Loucy (cell line): Measurements from ENCODE around the gene ENTPD2.

Experiments
- H2AFZ ChIP-seq: fragments of 200-600 bp; sonication (generic); 2 replicates; pipeline ENCODE4 v1.6.0; 2016; ENCODE audit warnings: antibody characterized with exemption, mild to moderate bottlenecking, low read length, moderate library complexity
- H3F3A ChIP-seq: fragments of 200-600 bp; 2 replicates; pipeline ENCODE4 v1.6.0; 2016; ENCODE audit warnings: antibody characterized with exemption, low read depth, mild to moderate bottlenecking
- H3K27me3 ChIP-seq: fragments of 200-600 bp; sonication (generic); 2 replicates; pipeline ENCODE4 v1.6.1; 2014; ENCODE audit warnings: low read length, mild to moderate bottlenecking; ENCODE audit not compliant: insufficient read depth, poor library complexity, severe bottlenecking
- H3K36me3 ChIP-seq: fragments of 200-600 bp; sonication (generic); 2 replicates; pipeline ENCODE4 v1.6.1; 2016; ENCODE audit warnings: low read length; ENCODE audit not compliant: insufficient read depth
- H3K4me1 ChIP-seq: fragments of 200-600 bp; sonication (generic); 2 replicates; pipeline ENCODE4 v1.5.1; 2014; ENCODE audit warnings: low read length, mild to moderate bottlenecking; ENCODE audit not compliant: insufficient read depth, poor library complexity, severe bottlenecking
- H3K4me2 ChIP-seq: fragments of 200-600 bp; sonication (generic); 2 replicates; pipeline ENCODE4 v1.6.0; 2014; ENCODE audit warnings: antibody characterized with exemption, low read length, low read depth, mild to moderate bottlenecking; ENCODE audit not compliant: poor library complexity, severe bottlenecking
- H3K4me3 ChIP-seq: fragments of 200-600 bp; sonication (generic); 2 replicates; pipeline ENCODE4 v1.5.1; 2014; ENCODE audit warnings: low read length, mild to moderate bottlenecking, mixed read lengths; ENCODE audit not compliant: poor library complexity, severe bottlenecking
- H3K79me2 ChIP-seq: fragments of 200-600 bp; sonication (generic); 2 replicates; pipeline ENCODE4 v1.6.1; 2014; ENCODE audit warnings: low read length; ENCODE audit not compliant: insufficient read depth
- H3K9ac ChIP-seq: fragments of 200-600 bp; sonication (generic); 2 replicates; pipeline ENCODE4 v1.6.0; 2014; ENCODE audit warnings: mild to moderate bottlenecking, low read depth, low read length, moderate library complexity; ENCODE audit not compliant: poor library complexity, severe bottlenecking
- H3K9me2 ChIP-seq: fragments of 200-600 bp; sonication (generic); replicated peaks from 2 replicates; pipeline ENCODE4 v1.6.1; 2016; ENCODE audit warnings: low read depth, low read length, mixed read lengths
- H3K9me3 ChIP-seq: fragments of 200-600 bp; sonication (generic); 2 replicates; pipeline ENCODE4 v1.6.1; 2014; ENCODE audit warnings: mild to moderate bottlenecking, antibody characterized with exemption, low read length, low read depth; ENCODE audit not compliant: insufficient read depth
- H4K20me1 ChIP-seq: fragments of 200-600 bp; sonication (generic); 2 replicates; pipeline ENCODE4 v1.6.0; 2014; ENCODE audit warnings: antibody characterized with exemption, low read length, mild to moderate bottlenecking; ENCODE audit not compliant: insufficient read depth, poor library complexity, severe bottlenecking
- EZH2phosphoT487 ChIP-seq: fragments of 200-600 bp; IDR thresholded peaks from 2 replicates; pipeline ENCODE4 v1.6.1; 2018; ENCODE audit warnings: antibody characterized with exemption, mild to moderate bottlenecking, moderate library complexity, borderline replicate concordance
- TF ChIP-seq, protein P1 (sequence below): fragments of 200-600 bp; sonication (generic); conservative IDR thresholded peaks from 2 replicates; pipeline ENCODE4 v1.5.1; 2014; ENCODE audit warnings: mild to moderate bottlenecking, antibody characterized with exemption, low read length

The ENTPD2 gene

DNA sequence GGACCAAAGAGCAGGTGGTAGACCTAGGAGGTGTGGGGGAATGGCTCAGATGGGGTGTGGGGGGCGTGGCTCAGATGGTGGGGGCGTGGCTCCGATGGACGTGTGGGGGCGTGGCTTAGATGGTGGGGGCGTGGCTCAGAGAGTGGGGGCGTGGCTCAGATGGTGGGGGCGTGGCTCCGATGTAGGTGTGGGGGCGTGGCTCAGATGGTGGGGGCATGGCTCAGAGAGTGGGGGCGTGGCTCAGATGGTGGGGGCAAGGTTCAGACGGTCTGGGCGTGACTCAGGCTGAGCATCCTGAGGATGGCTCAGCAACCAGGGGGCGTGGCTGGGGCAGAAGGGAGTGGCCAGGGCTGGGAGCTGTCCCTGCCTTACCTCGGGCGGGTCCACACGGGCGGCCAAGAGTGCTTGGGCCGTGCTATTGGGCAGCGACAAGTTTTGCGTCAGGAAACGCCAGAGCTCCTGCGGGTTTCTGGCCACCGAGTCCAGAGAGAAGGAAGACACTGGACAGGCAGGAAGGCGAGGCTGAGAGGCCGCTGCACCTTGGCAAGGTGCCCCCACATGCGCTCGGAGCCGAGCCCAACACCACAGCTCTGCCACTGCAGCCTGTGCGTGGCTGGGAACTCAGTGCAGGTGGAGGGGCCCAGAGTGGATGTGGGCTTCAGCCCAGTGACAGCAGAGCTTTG is 31.7 kb downstream of the ENTPD2 start:
- H2AFZ ChIP-seq = no peak overlapping the region
- H4K20me1 ChIP-seq = peaks cover 7% of the 10 kb centered on the region

DNA sequence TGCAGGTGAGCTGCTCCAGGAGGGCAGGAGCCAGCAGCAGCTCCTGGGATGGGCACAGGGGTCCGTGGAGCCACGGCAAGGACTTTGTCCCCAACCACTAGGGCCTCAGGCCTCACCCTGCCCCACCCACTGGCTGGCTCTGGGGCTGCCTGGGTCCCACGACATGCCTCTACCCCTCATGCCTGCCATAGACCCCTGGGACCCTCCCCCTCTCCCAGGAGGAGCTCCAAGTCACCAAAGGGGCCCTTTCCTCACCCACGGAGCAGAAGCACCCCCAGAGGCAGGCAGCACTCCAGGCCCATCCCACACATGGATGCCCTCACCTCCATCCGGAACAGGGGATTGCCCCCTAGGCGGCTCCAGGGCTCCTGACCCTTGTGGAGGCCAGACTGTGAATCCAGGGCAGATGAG is 32.3 kb downstream of the ENTPD2 start:
- no peak for TF ChIP-seq EZH2phosphoT487
- TF ChIP-seq, protein P1, sequence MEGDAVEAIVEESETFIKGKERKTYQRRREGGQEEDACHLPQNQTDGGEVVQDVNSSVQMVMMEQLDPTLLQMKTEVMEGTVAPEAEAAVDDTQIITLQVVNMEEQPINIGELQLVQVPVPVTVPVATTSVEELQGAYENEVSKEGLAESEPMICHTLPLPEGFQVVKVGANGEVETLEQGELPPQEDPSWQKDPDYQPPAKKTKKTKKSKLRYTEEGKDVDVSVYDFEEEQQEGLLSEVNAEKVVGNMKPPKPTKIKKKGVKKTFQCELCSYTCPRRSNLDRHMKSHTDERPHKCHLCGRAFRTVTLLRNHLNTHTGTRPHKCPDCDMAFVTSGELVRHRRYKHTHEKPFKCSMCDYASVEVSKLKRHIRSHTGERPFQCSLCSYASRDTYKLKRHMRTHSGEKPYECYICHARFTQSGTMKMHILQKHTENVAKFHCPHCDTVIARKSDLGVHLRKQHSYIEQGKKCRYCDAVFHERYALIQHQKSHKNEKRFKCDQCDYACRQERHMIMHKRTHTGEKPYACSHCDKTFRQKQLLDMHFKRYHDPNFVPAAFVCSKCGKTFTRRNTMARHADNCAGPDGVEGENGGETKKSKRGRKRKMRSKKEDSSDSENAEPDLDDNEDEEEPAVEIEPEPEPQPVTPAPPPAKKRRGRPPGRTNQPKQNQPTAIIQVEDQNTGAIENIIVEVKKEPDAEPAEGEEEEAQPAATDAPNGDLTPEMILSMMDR = no peak

More for the DNA sequence above, 31.7 kb downstream of the ENTPD2 start:
- no peak for TF ChIP-seq EZH2phosphoT487
- TF ChIP-seq, protein P1 = no peak
- Histone ChIP-seq H3K9me2 (no peaks in the 10 kb centered on the region), H3K4me1 (peaks cover 9% of the 10 kb centered on the region), H3K9ac (no peak overlapping the region), H3K36me3 (no peaks in the 10 kb centered on the region), H3K79me2 (peaks cover under 1% of the 10 kb centered on the region; the same call in 1 of the 2 replicates), H3K4me2 (no peak overlapping the region), H3K9me3 (no peaks in the 10 kb centered on the region), H3K4me3 (no peak overlapping the region), H3F3A (no peaks in the 10 kb centered on the region), H3K27me3 (no peaks in the 10 kb centered on the region)

DNA sequence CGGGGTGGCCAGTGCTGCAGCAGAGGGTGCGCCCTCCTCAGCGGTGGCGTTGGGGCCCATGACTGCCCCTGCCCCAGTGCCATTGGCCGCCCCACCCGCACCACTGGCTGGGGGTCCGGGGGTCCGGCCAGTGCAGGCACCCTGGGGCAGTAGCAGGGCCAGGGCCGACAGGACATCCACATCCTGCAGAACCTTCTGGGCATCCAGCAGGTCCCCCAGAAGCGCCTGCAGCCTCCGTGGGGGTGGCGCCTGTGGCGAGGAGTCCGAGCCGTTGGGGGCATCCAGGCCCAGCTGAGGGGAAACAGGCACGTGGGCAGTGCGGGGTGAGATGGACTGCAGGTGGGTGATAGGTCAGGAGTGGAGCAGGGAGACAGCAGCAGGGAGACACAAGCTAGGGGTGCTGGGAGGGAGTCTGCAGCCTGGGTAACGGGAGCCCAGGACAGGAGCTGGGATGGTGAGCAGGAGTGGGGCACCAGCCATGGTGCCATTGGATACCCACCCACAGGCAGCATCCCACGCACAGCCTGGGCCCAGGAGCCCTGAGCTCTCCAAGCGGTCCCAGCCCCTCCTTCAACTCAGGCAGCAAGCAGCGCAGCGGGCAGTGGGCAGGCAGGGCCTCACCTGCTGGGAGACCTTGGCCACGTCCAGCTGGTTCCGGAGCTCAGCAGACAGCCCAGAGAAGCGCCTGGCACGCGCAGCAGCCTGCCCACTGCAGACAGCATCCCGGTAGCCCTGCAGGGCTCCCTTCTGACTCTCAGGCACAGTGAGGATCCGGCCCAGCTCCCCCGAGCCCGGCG is 32.9 kb downstream of the ENTPD2 start:
- Histone ChIP-seq H3K4me1 (no peaks in the 10 kb centered on the region), H2AFZ (no peak overlapping the region), H3K4me3 (no peak overlapping the region), H4K20me1 (peaks cover 4% of the 10 kb centered on the region), H3K9ac (no peak overlapping the region), H3F3A (no peaks in the 10 kb centered on the region), H3K9me3 (no peaks in the 10 kb centered on the region), H3K36me3 (no peaks in the 10 kb centered on the region), H3K9me2 (no peaks in the 10 kb centered on the region), H3K27me3 (no peaks in the 10 kb centered on the region), H3K4me2 (no peak overlapping the region), H3K79me2 (no peaks in the 10 kb centered on the region)
- TF ChIP-seq, protein P1 = no peak
- TF ChIP-seq EZH2phosphoT487 = no peak

More for the DNA sequence above, 32.3 kb downstream of the ENTPD2 start:
- Histone ChIP-seq H3K4me2 (no peak overlapping the region), H3K27me3 (no peaks in the 10 kb centered on the region), H3K4me1 (peaks cover 4% of the 10 kb centered on the region), H3K9me2 (no peaks in the 10 kb centered on the region), H3K79me2 (no peaks in the 10 kb centered on the region; the same call in 1 of the 2 replicates), H3K9ac (no peak overlapping the region), H3K36me3 (no peaks in the 10 kb centered on the region), H3K9me3 (no peaks in the 10 kb centered on the region), H2AFZ (no peak overlapping the region), H3K4me3 (no peak overlapping the region), H4K20me1 (peaks cover 4% of the 10 kb centered on the region), H3F3A (no peaks in the 10 kb centered on the region)
